ENCODE measurements around the gene ISM1. TPM values are rescaled to one million over a fixed set of nuclear protein-coding genes. Genes with fewer than 3 reads are reported as not detected.

The ISM1 gene
- total and polyA plus RNA-seq, 2 experiments from 2014 or later = 0.15 to 0.63 TPM

DNA sequence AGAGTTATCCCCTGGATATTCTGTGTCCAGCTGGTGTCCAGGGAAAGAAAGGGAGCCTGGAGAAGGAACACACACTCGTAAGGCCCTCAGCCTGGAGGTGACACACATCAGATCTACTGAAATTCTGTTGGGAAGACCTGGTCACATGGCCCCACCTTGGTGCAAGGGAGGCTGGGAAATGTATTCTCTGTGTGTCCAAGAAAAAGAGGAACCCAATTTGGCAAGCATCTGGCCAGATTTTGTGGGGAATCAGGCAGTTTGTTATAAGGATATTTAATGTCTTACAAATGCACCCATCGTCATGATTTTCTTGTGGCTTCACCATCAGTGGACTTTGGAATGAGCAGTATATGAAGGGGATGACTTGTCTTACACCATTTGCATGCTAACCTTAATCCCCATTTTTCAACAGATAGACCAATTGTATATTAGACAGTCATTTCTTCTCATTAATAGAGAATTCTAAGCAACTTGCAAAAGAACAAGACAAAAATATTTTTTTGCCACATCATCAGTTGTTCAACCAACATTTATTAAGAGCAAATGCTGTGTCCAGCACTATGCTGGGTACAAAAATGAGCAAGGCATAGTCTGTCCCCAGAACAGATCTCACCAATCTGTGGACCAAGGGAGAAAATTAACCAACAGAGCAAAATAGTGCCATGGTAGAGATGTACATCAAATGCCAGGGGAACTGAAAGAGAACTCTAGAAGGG, 59.7 kb downstream of the ISM1 start (continued):
- TF ChIP-seq ZNF331 (CRISPR knock-in tag; IDR thresholded peaks at IDR 0.05; ENCODE audit: low read depth) = no peak
- TF ChIP-seq, protein P1, sequence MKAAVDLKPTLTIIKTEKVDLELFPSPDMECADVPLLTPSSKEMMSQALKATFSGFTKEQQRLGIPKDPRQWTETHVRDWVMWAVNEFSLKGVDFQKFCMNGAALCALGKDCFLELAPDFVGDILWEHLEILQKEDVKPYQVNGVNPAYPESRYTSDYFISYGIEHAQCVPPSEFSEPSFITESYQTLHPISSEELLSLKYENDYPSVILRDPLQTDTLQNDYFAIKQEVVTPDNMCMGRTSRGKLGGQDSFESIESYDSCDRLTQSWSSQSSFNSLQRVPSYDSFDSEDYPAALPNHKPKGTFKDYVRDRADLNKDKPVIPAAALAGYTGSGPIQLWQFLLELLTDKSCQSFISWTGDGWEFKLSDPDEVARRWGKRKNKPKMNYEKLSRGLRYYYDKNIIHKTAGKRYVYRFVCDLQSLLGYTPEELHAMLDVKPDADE (IDR thresholded peaks at IDR 0.05) = no peak
- no peak for TF ChIP-seq POLR2AphosphoS5 (IDR thresholded peaks at IDR 0.05; ENCODE audit: low read depth)
- no peak for TF ChIP-seq EZH2phosphoT487 (IDR thresholded peaks at IDR 0.05; ENCODE audit: unreplicated experiment)

DNA sequence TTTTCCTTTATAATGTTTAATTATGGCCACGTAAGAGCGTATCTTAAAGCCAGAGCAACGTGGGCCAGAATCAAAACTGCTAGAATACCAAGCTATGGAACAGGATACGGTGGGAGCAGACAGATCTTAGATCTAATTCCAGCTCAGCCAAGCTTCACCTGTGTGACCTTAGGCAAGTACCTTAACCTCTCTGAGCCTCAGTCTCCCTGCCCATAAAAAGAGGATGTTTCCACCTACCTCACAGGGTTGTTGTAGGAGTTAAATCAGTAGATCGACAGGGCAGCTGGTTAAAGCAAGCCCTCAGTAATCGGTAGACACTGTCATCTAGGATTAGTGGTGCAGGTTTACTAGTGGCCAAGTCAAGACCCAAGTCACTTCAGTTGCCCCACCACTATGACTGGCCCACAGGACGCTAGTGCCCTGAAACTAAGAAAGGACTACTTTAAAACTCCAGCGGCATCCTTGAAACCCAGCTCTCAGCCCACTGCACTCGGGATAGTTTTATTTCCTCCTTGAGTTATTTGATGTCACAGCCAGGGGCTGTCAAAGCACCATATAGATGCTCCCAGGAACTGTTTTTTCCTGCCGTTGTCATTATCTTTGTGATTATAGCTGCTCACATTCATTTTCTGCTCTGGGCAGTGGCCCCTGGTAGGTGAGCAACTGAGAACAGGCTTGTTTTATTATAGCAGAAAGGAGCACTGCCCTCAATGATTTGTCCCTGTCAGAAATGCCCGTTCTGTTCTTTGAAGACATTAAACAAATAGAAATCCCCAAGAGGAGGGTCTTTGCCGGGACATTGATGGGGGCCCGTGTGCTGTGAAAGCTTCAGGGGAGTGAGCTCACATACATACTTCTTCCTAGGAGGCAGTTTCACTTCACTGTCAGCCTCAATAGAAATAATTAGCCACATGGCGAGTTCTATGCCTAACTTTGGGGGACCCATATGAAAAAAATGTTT, 63.1 kb downstream of the ISM1 start:
- H3K79me2 ChIP-seq (replicated peaks; ENCODE audit: insufficient read depth) = no peaks in the 10 kb centered on the region

DNA sequence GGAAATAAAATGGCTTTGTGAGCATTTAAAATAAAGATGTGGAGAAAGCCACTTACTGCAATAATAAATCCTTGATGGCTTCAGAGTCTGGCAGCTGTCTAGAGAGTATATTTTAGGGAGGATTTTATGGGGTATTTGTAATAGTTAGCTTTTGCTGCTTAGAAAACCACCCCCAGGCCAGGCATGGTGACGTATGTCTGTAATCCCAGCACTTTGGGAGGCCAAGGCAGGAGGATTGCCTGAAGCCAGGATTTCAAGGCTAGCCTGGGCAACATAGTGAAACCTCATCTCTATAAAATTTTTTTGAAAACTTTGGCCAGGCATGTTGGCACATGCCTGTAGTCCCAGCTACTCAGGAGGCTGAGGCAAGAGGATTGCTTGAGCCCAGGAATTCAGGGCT, 63.8 kb downstream of the ISM1 start:
- Mint-ChIP-seq H3K4me1 (peaks cover 5% of the 10 kb centered on the region; the same call in 2 of the 3 replicates), H3K36me3 (ENCODE audit: low read depth) (peaks cover under 1% of the 10 kb centered on the region; the same call in 2 of the 3 replicates), H3K27ac (no peak overlapping the region), H3K9me3 (no peaks in the 10 kb centered on the region), H3K27me3 (ENCODE audit: insufficient read depth, low read depth, poor library complexity) (peaks cover 6% of the 10 kb centered on the region), H3K4me3 (no peak overlapping the region)
- H3K4me2 ChIP-seq = no peak overlapping the region
- H3K36me3 ChIP-seq (ENCODE audit: insufficient read depth) = no peaks in the 10 kb centered on the region
- H3K4me3 ChIP-seq = no peak overlapping the region
- peaks cover 12% of the 10 kb centered on the region for H3K9me2 ChIP-seq (ENCODE audit: insufficient read depth)
- H3F3A ChIP-seq (replicated peaks; ENCODE audit: low read depth) = no peaks in the 10 kb centered on the region
- H3K27me3 ChIP-seq (ENCODE audit: insufficient read depth) = no peaks in the 10 kb centered on the region
- ATAC-seq (no peak), DNase-seq (ENCODE audit: low spot score) (no peak)
- H3K4me1 ChIP-seq (ENCODE audit: insufficient read depth) = no peaks in the 10 kb centered on the region
- no peaks in the 10 kb centered on the region; the same call in 1 of the 2 replicates for H4K20me1 ChIP-seq (replicated peaks; ENCODE audit: insufficient read depth)
- no peak overlapping the region for H3K27ac ChIP-seq (ENCODE audit: low read depth)
- no peaks in the 10 kb centered on the region for H3K79me2 ChIP-seq (replicated peaks; ENCODE audit: insufficient read depth)
- H2AFZ ChIP-seq = peak overlapping the region; percentile 30; the same call in 1 of the 2 replicates
- TF ChIP-seq EZH2phosphoT487 (IDR thresholded peaks at IDR 0.05; ENCODE audit: unreplicated experiment) = no peak
- TF ChIP-seq, protein P2, sequence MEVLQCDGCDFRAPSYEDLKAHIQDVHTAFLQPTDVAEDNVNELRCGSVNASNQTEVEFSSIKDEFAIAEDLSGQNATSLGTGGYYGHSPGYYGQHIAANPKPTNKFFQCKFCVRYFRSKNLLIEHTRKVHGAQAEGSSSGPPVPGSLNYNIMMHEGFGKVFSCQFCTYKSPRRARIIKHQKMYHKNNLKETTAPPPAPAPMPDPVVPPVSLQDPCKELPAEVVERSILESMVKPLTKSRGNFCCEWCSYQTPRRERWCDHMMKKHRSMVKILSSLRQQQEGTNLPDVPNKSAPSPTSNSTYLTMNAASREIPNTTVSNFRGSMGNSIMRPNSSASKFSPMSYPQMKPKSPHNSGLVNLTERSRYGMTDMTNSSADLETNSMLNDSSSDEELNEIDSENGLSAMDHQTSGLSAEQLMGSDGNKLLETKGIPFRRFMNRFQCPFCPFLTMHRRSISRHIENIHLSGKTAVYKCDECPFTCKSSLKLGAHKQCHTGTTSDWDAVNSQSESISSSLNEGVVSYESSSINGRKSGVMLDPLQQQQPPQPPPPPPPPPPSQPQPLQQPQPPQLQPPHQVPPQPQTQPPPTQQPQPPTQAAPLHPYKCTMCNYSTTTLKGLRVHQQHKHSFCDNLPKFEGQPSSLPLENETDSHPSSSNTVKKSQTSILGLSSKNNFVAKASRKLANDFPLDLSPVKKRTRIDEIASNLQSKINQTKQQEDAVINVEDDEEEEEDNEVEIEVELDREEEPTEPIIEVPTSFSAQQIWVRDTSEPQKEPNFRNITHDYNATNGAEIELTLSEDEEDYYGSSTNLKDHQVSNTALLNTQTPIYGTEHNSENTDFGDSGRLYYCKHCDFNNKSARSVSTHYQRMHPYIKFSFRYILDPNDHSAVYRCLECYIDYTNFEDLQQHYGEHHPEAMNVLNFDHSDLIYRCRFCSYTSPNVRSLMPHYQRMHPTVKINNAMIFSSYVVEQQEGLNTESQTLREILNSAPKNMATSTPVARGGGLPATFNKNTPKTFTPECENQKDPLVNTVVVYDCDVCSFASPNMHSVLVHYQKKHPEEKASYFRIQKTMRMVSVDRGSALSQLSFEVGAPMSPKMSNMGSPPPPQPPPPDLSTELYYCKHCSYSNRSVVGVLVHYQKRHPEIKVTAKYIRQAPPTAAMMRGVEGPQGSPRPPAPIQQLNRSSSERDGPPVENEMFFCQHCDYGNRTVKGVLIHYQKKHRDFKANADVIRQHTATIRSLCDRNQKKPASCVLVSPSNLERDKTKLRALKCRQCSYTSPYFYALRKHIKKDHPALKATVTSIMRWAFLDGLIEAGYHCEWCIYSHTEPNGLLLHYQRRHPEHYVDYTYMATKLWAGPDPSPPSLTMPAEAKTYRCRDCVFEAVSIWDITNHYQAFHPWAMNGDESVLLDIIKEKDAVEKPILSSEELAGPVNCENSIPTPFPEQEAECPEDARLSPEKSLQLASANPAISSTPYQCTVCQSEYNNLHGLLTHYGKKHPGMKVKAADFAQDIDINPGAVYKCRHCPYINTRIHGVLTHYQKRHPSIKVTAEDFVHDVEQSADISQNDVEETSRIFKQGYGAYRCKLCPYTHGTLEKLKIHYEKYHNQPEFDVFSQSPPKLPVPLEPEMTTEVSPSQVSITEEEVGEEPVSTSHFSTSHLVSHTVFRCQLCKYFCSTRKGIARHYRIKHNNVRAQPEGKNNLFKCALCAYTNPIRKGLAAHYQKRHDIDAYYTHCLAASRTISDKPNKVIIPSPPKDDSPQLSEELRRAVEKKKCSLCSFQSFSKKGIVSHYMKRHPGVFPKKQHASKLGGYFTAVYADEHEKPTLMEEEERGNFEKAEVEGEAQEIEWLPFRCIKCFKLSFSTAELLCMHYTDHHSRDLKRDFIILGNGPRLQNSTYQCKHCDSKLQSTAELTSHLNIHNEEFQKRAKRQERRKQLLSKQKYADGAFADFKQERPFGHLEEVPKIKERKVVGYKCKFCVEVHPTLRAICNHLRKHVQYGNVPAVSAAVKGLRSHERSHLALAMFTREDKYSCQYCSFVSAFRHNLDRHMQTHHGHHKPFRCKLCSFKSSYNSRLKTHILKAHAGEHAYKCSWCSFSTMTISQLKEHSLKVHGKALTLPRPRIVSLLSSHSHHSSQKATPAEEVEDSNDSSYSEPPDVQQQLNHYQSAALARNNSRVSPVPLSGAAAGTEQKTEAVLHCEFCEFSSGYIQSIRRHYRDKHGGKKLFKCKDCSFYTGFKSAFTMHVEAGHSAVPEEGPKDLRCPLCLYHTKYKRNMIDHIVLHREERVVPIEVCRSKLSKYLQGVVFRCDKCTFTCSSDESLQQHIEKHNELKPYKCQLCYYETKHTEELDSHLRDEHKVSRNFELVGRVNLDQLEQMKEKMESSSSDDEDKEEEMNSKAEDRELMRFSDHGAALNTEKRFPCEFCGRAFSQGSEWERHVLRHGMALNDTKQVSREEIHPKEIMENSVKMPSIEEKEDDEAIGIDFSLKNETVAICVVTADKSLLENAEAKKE (CRISPR knock-in tag; IDR thresholded peaks at IDR 0.05) = no peak

More for the DNA sequence above, 63.1 kb downstream of the ISM1 start:
- H2AFZ ChIP-seq = peak overlapping the region; percentile 52; the same call in 1 of the 2 replicates
- H3K9me2 ChIP-seq (ENCODE audit: insufficient read depth) = peaks cover 17% of the 10 kb centered on the region
- H3K4me1 ChIP-seq (ENCODE audit: insufficient read depth) = no peaks in the 10 kb centered on the region
- TF ChIP-seq POLR2AphosphoS5 (IDR thresholded peaks at IDR 0.05; ENCODE audit: low read depth) (no peak), EZH2phosphoT487 (IDR thresholded peaks at IDR 0.05; ENCODE audit: unreplicated experiment) (no peak)
- no peaks in the 10 kb centered on the region for H3K36me3 ChIP-seq (ENCODE audit: insufficient read depth)
- ATAC-seq = no peak
- no peak overlapping the region for H3K27ac ChIP-seq (ENCODE audit: low read depth)
- H4K20me1 ChIP-seq (replicated peaks; ENCODE audit: insufficient read depth) = no peaks in the 10 kb centered on the region; the same call in 1 of the 2 replicates
- H3K27me3 Mint-ChIP-seq (ENCODE audit: insufficient read depth, low read depth, poor library complexity) = peaks cover 6% of the 10 kb centered on the region
- no peaks in the 10 kb centered on the region for H3K27me3 ChIP-seq (ENCODE audit: insufficient read depth)
- no peaks in the 10 kb centered on the region for H3F3A ChIP-seq (replicated peaks; ENCODE audit: low read depth)
- H3K9me3 Mint-ChIP-seq = no peaks in the 10 kb centered on the region
- peaks cover 5% of the 10 kb centered on the region; the same call in 2 of the 3 replicates for H3K4me1 Mint-ChIP-seq
- H3K36me3 Mint-ChIP-seq (ENCODE audit: low read depth) = no peaks in the 10 kb centered on the region; the same call in 2 of the 3 replicates
- DNase-seq (ENCODE audit: low spot score) = no peak
- no peak overlapping the region for H3K4me2 ChIP-seq
- peak overlapping the region; percentile 14; the same call in 1 of the 2 replicates for H3K27ac Mint-ChIP-seq
- no peak overlapping the region for H3K4me3 ChIP-seq
- H3K4me3 Mint-ChIP-seq = no peak overlapping the region
